Measurements from ENCODE around the gene HEXD.

The HEXD gene

DNA sequence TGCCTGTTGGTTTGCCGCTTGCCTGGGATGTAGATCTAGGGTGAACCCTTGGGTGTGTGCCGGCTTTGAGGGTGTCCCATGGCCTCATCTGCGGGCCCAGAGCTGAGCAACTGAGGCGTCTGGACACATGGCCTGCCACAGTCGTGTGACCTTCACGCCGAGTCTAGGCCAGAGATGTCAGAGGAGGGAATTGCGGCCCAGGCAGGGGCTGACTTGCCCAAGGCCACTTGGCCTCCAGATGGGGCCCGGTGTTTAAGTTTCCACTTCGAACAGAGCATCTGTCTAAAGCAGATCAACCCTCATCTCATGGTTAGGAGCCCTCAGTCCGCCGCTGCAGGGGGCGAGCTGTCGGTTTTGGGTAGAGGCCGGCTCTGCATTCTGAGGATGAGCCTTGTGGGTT is 73.4 kb downstream of the HEXD start:
- no peak overlapping the region for H3K27ac ChIP-seq
- H3K9me3 ChIP-seq: no peaks in the 10 kb centered on the region
- H3K4me1 ChIP-seq: peaks cover 0 to 60% (median 32%) of the 10 kb centered on the region in 4 donors
- H3K4me3 ChIP-seq: no peak overlapping the region
- no peaks in the 10 kb centered on the region for H3K27me3 ChIP-seq
- intact Hi-C loops (cut with DNase I; ENCODE audit: low total_unique reads): loop anchor here (5.0 kb wide), 1 partner anchor 39 kb away; the partner anchor contains the start of gene CYBC1
- TF ChIP-seq CTCF (IDR thresholded peaks at IDR 0.05): no peak
- peaks cover 7 to 22% (median 16%) of the 10 kb centered on the region in 3 donors for H3K36me3 ChIP-seq
- DNase-seq: no peak
